ENCODE data around the gene STARD5.

DNA sequence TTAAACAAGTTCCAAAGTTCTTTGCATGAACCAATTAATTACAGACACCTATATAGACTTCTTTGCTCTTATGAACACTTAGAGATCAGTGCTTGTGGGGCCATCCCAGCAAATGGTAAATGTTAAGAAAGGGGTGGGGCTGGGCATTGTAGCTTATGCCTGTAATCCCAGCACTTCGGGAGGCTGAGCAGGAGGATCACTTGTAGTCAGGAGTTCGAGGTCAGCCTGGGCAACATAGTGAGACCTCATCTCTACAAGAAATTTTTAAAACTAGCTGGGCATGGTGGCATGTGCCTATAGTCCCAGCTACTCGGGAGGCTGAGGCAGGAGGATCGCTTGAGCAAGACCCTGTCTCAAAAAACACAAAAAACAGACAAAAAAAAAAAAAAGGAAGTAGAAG lies 19.4 kb upstream of the STARD5 start:
- TF ChIP-seq, protein P1, sequence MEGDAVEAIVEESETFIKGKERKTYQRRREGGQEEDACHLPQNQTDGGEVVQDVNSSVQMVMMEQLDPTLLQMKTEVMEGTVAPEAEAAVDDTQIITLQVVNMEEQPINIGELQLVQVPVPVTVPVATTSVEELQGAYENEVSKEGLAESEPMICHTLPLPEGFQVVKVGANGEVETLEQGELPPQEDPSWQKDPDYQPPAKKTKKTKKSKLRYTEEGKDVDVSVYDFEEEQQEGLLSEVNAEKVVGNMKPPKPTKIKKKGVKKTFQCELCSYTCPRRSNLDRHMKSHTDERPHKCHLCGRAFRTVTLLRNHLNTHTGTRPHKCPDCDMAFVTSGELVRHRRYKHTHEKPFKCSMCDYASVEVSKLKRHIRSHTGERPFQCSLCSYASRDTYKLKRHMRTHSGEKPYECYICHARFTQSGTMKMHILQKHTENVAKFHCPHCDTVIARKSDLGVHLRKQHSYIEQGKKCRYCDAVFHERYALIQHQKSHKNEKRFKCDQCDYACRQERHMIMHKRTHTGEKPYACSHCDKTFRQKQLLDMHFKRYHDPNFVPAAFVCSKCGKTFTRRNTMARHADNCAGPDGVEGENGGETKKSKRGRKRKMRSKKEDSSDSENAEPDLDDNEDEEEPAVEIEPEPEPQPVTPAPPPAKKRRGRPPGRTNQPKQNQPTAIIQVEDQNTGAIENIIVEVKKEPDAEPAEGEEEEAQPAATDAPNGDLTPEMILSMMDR (conservative IDR thresholded peaks at IDR 0.05), result no peak
- TF ChIP-seq EZH2 (IDR thresholded peaks at IDR 0.05; ENCODE audit: low read depth), result no peak

Measured in PC-9 (cell line).